Measurements from ENCODE around the gene ATG5. TPM values are rescaled to one million over a fixed set of nuclear protein-coding genes. Genes with fewer than 3 reads are reported as not detected.

The ATG5 gene
- total RNA-seq, 4 donors from 2014 or later = 25.3 to 47.8 (median 35.2) TPM

GRCh38 chr6:106290032-106290431 lies 35.5 kb downstream of the ATG5 start:
- no peak overlapping the region for H3K4me3 ChIP-seq
- no peak for TF ChIP-seq POLR2A (IDR thresholded peaks at IDR 0.05; ENCODE audit: low read depth)
- no peak for TF ChIP-seq EP300 (IDR thresholded peaks at IDR 0.05)
- no peaks in the 10 kb centered on the region for H3K27me3 ChIP-seq
- 97% methylated on average over 4 of the region's 4 CpGs for WGBS
- intact Hi-C loops (cut with DNase I) = no loop called here
- no peak for DNase-seq (ENCODE audit: extremely low spot score)
- H3K4me1 ChIP-seq = no peaks in the 10 kb centered on the region
- H3K9me3 ChIP-seq = no peaks in the 10 kb centered on the region
- no peak overlapping the region for H3K27ac ChIP-seq (replicated peaks in 1 of 4)
- peaks cover 7 to 23% (median 16%) of the 10 kb centered on the region in 4 donors for H3K36me3 ChIP-seq

- no peak overlapping the region for H3K4me3 ChIP-seq
- no peaks in the 10 kb centered on the region for H3K4me1 ChIP-seq
- no peaks in the 10 kb centered on the region for H3K9me3 ChIP-seq
- H3K36me3 ChIP-seq = peaks cover 7 to 14% (median 12%) of the 10 kb centered on the region in 4 donors
- no peak overlapping the region for H3K27ac ChIP-seq (replicated peaks in 1 of 4)
- TF ChIP-seq EP300 (IDR thresholded peaks at IDR 0.05) = no peak
- no peak for TF ChIP-seq POLR2A (IDR thresholded peaks at IDR 0.05; ENCODE audit: low read depth)
- TF ChIP-seq POLR2AphosphoS5 (IDR thresholded peaks at IDR 0.05) = no peak
- no peak for DNase-seq (ENCODE audit: extremely low spot score)
- H3K27me3 ChIP-seq = no peaks in the 10 kb centered on the region
- 87% methylated on average over 1 of the region's 1 CpG for WGBS
- intact Hi-C loops (cut with DNase I) = no loop called here
Measured at GRCh38 chr6:106287215-106287614, 38.3 kb downstream of the ATG5 start.

GRCh38 chr6:106286746-106287145 lies 38.8 kb downstream of the ATG5 start:
- 100% methylated on average over 1 of the region's 1 CpG for WGBS
- Histone ChIP-seq H3K4me1 (peaks cover 0 to 3% (median under 1%) of the 10 kb centered on the region in 4 donors), H3K9me3 (no peaks in the 10 kb centered on the region), H3K4me3 (no peak overlapping the region), H3K27me3 (no peaks in the 10 kb centered on the region), H3K27ac (replicated peaks in 1 of 4) (no peak overlapping the region), H3K36me3 (peaks cover 3 to 9% (median 8%) of the 10 kb centered on the region in 4 donors)
- no peak for DNase-seq (ENCODE audit: extremely low spot score)
- intact Hi-C loops (cut with DNase I) = no loop called here
- no peak for TF ChIP-seq EP300 (IDR thresholded peaks at IDR 0.05)
- TF ChIP-seq CTCF (IDR thresholded peaks at IDR 0.05) = no peak
- TF ChIP-seq POLR2A (IDR thresholded peaks at IDR 0.05; ENCODE audit: low read depth) = no peak
- no peak for TF ChIP-seq POLR2AphosphoS5 (IDR thresholded peaks at IDR 0.05)

GRCh38 chr6:106283481-106283880 lies 42.1 kb downstream of the ATG5 start:
- TF ChIP-seq EP300 (IDR thresholded peaks at IDR 0.05) = no peak
- TF ChIP-seq CTCF (IDR thresholded peaks at IDR 0.05) = no peak
- TF ChIP-seq POLR2A (IDR thresholded peaks at IDR 0.05; ENCODE audit: low read depth) = no peak
- TF ChIP-seq POLR2AphosphoS5 (IDR thresholded peaks at IDR 0.05) = no peak
- Histone ChIP-seq H3K4me3 (no peak overlapping the region), H3K27me3 (no peaks in the 10 kb centered on the region), H3K27ac (replicated peaks in 1 of 4) (no peak overlapping the region), H3K9me3 (no peaks in the 10 kb centered on the region), H3K36me3 (peaks cover 0 to 11% (median 4%) of the 10 kb centered on the region in 4 donors), H3K4me1 (peaks cover 0 to 11% (median 10%) of the 10 kb centered on the region in 4 donors)
- WGBS = 93% methylated on average over 10 of the region's 10 CpGs
- DNase-seq (ENCODE audit: extremely low spot score) = no peak
- intact Hi-C loops (cut with DNase I) = no loop called here

GRCh38 chr6:106281661-106282060 lies 43.9 kb downstream of the ATG5 start:
- Histone ChIP-seq H3K27ac (replicated peaks in 1 of 4) (no peak overlapping the region), H3K9me3 (no peaks in the 10 kb centered on the region), H3K4me1 (peaks cover 0 to 11% (median 10%) of the 10 kb centered on the region in 4 donors), H3K4me3 (no peak overlapping the region), H3K36me3 (peaks cover 0 to 16% (median 6%) of the 10 kb centered on the region in 4 donors), H3K27me3 (no peaks in the 10 kb centered on the region)
- TF ChIP-seq CTCF (IDR thresholded peaks at IDR 0.05) (no peak), POLR2AphosphoS5 (IDR thresholded peaks at IDR 0.05) (no peak), POLR2A (IDR thresholded peaks at IDR 0.05; ENCODE audit: low read depth) (no peak), EP300 (IDR thresholded peaks at IDR 0.05) (no peak)
- intact Hi-C loops (cut with DNase I) = no loop called here
- no peak for DNase-seq (ENCODE audit: extremely low spot score)
- 69% methylated on average over 2 of the region's 2 CpGs for WGBS

GRCh38 chr6:106281088-106281487 lies 44.5 kb downstream of the ATG5 start:
- no peaks in the 10 kb centered on the region for H3K9me3 ChIP-seq
- no peak for DNase-seq (ENCODE audit: extremely low spot score)
- peaks cover 0 to 16% (median 6%) of the 10 kb centered on the region in 4 donors for H3K36me3 ChIP-seq
- H3K4me1 ChIP-seq = peaks cover 0 to 11% (median 10%) of the 10 kb centered on the region in 4 donors
- intact Hi-C loops (cut with DNase I) = no loop called here
- TF ChIP-seq POLR2AphosphoS5 (IDR thresholded peaks at IDR 0.05) = no peak
- TF ChIP-seq EP300 (IDR thresholded peaks at IDR 0.05) = no peak
- TF ChIP-seq CTCF (IDR thresholded peaks at IDR 0.05) = no peak
- no peak for TF ChIP-seq POLR2A (IDR thresholded peaks at IDR 0.05; ENCODE audit: low read depth)
- no peaks in the 10 kb centered on the region for H3K27me3 ChIP-seq
- H3K4me3 ChIP-seq = no peak overlapping the region
- no peak overlapping the region for H3K27ac ChIP-seq (replicated peaks in 1 of 4)
